Ecto neural progenitor cell (in vitro differentiated cells): Measurements from ENCODE around the gene NPY5R.

ENCODE experiments used
- DNase-seq: peaks from one replicate; pipeline ENCODE4 v3.0.0-alpha.2; 2018; ENCODE audit warnings: low spot score

Gene NPY5R

GRCh38 chr4:163343604-163344146 lies at the start of gene NPY5R:
NPY5R (plus strand) TSS chr4:163343892; CDS start chr4:163350274, 6,382 bp downstream.
- DNase-seq = peak; percentile 71

- DNase-seq = no peak
Measured at GRCh38 chr4:163295138-163295537, 48.6 kb upstream of the NPY5R start.

- no peak for DNase-seq
Measured at GRCh38 chr4:163300445-163300844, 43.2 kb upstream of the NPY5R start.

GRCh38 chr4:163303069-163303468 lies 40.6 kb upstream of the NPY5R start:
- no peak for DNase-seq

- DNase-seq = no peak
Measured at GRCh38 chr4:163309466-163309865, 34.2 kb upstream of the NPY5R start.

- no peak for DNase-seq
Measured at GRCh38 chr4:163317110-163317509, 26.6 kb upstream of the NPY5R start.

- DNase-seq = no peak
Measured at GRCh38 chr4:163330916-163331628, 12.6 kb upstream of the NPY5R start.

GRCh38 chr4:163331629-163332376 lies 11.9 kb upstream of the NPY5R start:
- DNase-seq = peak; percentile 67

- DNase-seq = peak; percentile 86
Measured at GRCh38 chr4:163332526-163333406, 10.9 kb upstream of the NPY5R start, which contains the start of gene NPY1R. NPY1R (minus strand) TSS chr4:163332596; CDS start chr4:163326554, 6,042 bp downstream.

GRCh38 chr4:163335384-163335783 lies 8.3 kb upstream of the NPY5R start:
- no peak for DNase-seq

- DNase-seq = no peak
Measured at GRCh38 chr4:163344147-163345125, 744 bp downstream of the NPY5R start.

GRCh38 chr4:163350672-163351071 lies 7.0 kb downstream of the NPY5R start:
- DNase-seq = no peak

GRCh38 chr4:163353054-163353453 lies 9.4 kb downstream of the NPY5R start:
- no peak for DNase-seq

GRCh38 chr4:163356104-163356503 lies 12.4 kb downstream of the NPY5R start:
- DNase-seq = no peak

- no peak for DNase-seq
Measured at GRCh38 chr4:163367651-163368050, 24.0 kb downstream of the NPY5R start.

GRCh38 chr4:163372029-163372428 lies 28.3 kb downstream of the NPY5R start:
- DNase-seq = no peak

GRCh38 chr4:163378661-163379060 lies 35.0 kb downstream of the NPY5R start:
- DNase-seq = no peak

- DNase-seq = no peak
Measured at GRCh38 chr4:163380703-163381102, 37.0 kb downstream of the NPY5R start.

- no peak for DNase-seq
Measured at GRCh38 chr4:163382178-163382869, 38.6 kb downstream of the NPY5R start.

- DNase-seq = no peak
Measured at GRCh38 chr4:163384434-163384833, 40.7 kb downstream of the NPY5R start.
